Retinal pigment epithelial cell (primary cell): Measurements from ENCODE around the gene SSUH2.
"Not testable (repeated sequence)": the region's sequence is repeated elsewhere in the genome, so short reads cannot be mapped to it uniquely, and the experiment has no call there.

ENCODE experiments used
- DNase-seq: peaks from one replicate; pipeline ENCODE4 v3.0.0-alpha.2; 2010; ENCODE audit warnings: low read depth
- H3K4me3 ChIP-seq: 2 replicates; pipeline ENCODE4 v1.5.1; 2011; ENCODE audit warnings: mild to moderate bottlenecking, low read length, control low read depth, moderate library complexity
- CTCF ChIP-seq: conservative IDR thresholded peaks from 2 replicates; pipeline ENCODE4 v1.5.1; 2011; ENCODE audit warnings: low read depth, low read length, control low read depth, inconsistent platforms

The SSUH2 gene

GRCh38 chr3:8581806-8582445, 62.7 kb downstream of the SSUH2 start:
- DNase-seq: peak; percentile 60
- no peak for TF ChIP-seq CTCF

GRCh38 chr3:8581373-8581772, 63.2 kb downstream of the SSUH2 start:
- H3K4me3 ChIP-seq: no peak overlapping the region
- TF ChIP-seq CTCF: no peak
- no peak for DNase-seq

More at GRCh38 chr3:8581806-8582445, 62.7 kb downstream of the SSUH2 start:
- H3K4me3 ChIP-seq: no peak overlapping the region

GRCh38 chr3:8580434-8580833, 64.2 kb downstream of the SSUH2 start:
- H3K4me3 ChIP-seq, DNase-seq: not testable (repeated sequence)

GRCh38 chr3:8579943-8580342, 64.7 kb downstream of the SSUH2 start:
- no peak for DNase-seq
- TF ChIP-seq CTCF: no peak
- H3K4me3 ChIP-seq: no peak overlapping the region

- no peak overlapping the region for H3K4me3 ChIP-seq
- no peak for DNase-seq
- no peak for TF ChIP-seq CTCF
Measured at GRCh38 chr3:8579096-8579495, 65.5 kb downstream of the SSUH2 start.

GRCh38 chr3:8578282-8578681, 66.3 kb downstream of the SSUH2 start:
- H3K4me3 ChIP-seq: no peak overlapping the region
- no peak for DNase-seq
- no peak for TF ChIP-seq CTCF

GRCh38 chr3:8576841-8577571, 67.6 kb downstream of the SSUH2 start:
- no peak overlapping the region for H3K4me3 ChIP-seq
- no peak for TF ChIP-seq CTCF
- DNase-seq: no peak
